Activated T-cell treated with anti-CD3 and anti-CD28 coated beads, Interleukin-2, amount 50 U/mL, for 24 hours (primary cell): ENCODE measurements around the gene TRMT112.

ENCODE experiments used
- DNase-seq: peaks from one replicate; pipeline ENCODE4 v3.0.0-alpha.2; 2020
- H3K27ac Mint-ChIP-seq: 2 replicates; pipeline ENCODE4 v1.8.0; 2020; ENCODE audit warnings: mild to moderate bottlenecking, mixed read lengths
- H3K27me3 Mint-ChIP-seq: 2 replicates; pipeline ENCODE4 v1.8.0; 2020; ENCODE audit warnings: mixed read lengths
- H3K36me3 Mint-ChIP-seq: 2 replicates; pipeline ENCODE4 v1.8.0; 2020; ENCODE audit warnings: low read depth, mixed read lengths
- H3K4me1 Mint-ChIP-seq: 2 replicates; pipeline ENCODE4 v1.8.0; 2020; ENCODE audit warnings: low read depth, mixed read lengths
- H3K4me3 Mint-ChIP-seq: 2 replicates; pipeline ENCODE4 v1.8.0; 2020; ENCODE audit warnings: mild to moderate bottlenecking, moderate library complexity, mixed read lengths
- H3K9me3 Mint-ChIP-seq: 2 replicates; pipeline ENCODE4 v1.8.0; 2020; ENCODE audit warnings: mixed read lengths

Gene TRMT112

DNA sequence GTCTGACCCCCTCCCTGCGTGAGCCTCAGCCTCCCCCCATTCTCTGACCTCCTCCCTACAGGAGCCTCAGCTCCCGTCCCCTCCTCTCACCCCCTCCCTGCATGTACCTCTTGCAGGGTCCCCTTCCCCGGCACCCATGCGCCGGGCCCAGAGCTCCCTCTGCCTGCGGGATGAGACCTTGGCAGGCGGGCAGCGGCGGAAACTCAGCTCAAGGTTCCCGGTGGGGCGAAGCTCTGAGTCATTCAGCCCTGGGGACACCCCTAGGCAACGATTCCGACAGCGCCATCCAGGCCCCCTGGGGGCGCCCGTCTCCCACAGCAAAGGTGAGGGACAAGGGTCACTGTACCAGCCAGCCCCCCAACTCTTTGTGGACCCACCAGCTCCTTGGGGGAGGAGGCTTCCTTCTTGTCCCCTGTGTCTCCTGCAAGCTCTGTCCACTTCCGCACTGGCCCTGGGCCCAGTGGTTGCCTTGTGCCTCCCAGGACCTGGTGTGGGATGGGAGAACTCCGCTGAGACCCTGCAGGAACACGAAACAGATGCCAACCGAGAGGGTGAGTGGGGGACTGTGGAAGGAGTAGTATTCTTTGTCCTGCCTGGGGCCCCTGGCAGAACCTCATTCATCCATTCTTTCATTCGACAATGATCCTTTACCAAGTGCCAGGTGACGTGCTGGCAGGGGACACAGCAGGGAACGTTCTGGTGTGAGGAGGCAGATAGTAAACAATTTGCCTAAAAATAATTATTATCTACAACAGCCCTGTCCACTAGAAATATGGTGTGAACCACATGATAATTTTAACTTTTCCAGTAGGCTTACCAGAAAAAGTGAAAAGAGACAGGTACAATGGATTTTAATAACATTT lies 38.0 kb upstream of the TRMT112 start:
- no peaks in the 10 kb centered on the region for H3K27me3 Mint-ChIP-seq
- no peaks in the 10 kb centered on the region for H3K9me3 Mint-ChIP-seq
- peaks cover 27% of the 10 kb centered on the region for H3K4me1 Mint-ChIP-seq
- no peak overlapping the region for H3K4me3 Mint-ChIP-seq
- no peak overlapping the region for H3K27ac Mint-ChIP-seq
- H3K36me3 Mint-ChIP-seq, result peaks cover 54% of the 10 kb centered on the region
- peak; percentile 67 for DNase-seq

DNA sequence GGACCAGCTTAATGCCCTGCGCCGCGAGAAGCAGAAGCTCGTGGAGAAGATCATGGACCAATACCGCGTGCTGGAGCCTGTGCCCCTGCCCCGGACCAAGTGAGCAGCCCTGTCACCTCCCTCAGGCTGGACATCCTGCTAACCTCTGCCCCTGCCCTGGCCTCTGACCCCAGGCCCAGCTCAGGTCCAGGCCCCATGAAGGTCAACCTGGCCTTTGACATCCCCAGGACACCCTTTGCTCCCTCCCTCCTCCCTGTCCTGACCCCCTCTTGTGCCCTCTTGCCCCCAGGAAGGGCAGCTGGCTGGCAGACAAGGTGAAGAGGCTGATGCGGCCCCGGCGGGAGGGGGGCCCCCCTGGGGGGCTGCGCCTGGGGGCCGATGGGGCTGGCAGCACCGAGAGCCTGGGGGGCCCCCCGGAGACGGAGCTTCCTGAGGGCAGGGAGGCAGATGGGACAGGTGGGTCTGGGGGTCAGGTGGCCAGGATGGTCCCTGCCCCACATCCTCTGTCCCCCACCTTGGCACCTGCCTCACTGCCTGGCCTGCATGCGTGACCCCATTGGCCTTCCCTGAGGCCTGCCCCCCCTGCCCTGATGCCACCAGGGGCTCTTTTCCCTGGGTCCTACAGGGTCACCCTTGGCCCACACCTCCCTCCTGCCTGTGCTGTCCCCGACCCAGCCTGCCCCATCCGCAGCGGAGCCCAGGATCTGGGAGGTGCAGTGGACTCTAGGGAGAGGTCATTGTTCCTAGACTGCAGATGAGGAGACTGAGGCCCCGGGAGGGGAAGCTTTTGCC lies 36.6 kb upstream of the TRMT112 start:
- Mint-ChIP-seq H3K27ac (no peak overlapping the region), H3K9me3 (no peaks in the 10 kb centered on the region), H3K27me3 (no peaks in the 10 kb centered on the region), H3K4me3 (no peak overlapping the region), H3K4me1 (peaks cover 18% of the 10 kb centered on the region), H3K36me3 (peaks cover 54% of the 10 kb centered on the region)
- no peak for DNase-seq

DNA sequence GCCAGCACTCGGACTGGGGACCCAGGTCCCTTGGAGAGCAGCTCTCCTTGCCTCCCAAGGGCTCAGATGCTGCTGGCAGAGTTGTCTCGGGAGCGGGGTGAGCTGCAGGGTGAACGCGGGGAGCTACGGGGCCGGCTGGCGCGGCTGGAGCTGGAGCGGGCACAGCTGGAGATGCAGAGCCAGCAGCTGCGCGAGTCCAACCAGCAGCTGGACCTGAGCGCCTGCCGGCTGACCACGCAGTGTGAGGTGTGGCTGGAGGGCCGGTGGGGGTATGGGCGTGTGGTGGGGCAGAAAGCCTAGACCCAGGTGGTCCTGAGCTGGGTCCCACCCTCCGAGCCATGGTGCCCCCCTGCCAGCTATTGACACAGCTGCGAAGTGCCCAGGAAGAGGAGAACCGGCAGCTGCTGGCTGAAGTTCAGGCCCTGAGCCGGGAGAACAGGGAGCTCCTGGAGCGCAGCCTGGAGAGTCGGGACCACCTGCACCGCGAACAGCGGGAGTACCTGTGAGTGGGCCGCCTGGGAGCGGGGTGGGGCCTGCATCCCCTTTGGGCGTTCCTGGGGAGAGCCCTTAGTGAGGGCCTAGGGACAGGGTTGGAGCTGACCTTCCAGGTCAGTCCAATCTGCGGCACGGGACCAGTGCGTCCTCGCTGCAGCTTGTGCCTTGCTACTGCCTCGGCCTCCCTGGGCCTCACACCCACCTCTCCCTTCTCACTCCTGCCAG lies 35.8 kb upstream of the TRMT112 start:
- H3K36me3 Mint-ChIP-seq, result peaks cover 59% of the 10 kb centered on the region
- H3K4me3 Mint-ChIP-seq, result no peak overlapping the region
- H3K9me3 Mint-ChIP-seq, result no peaks in the 10 kb centered on the region
- no peaks in the 10 kb centered on the region for H3K27me3 Mint-ChIP-seq
- no peak for DNase-seq
- H3K27ac Mint-ChIP-seq, result no peak overlapping the region
- H3K4me1 Mint-ChIP-seq, result peaks cover 12% of the 10 kb centered on the region

DNA sequence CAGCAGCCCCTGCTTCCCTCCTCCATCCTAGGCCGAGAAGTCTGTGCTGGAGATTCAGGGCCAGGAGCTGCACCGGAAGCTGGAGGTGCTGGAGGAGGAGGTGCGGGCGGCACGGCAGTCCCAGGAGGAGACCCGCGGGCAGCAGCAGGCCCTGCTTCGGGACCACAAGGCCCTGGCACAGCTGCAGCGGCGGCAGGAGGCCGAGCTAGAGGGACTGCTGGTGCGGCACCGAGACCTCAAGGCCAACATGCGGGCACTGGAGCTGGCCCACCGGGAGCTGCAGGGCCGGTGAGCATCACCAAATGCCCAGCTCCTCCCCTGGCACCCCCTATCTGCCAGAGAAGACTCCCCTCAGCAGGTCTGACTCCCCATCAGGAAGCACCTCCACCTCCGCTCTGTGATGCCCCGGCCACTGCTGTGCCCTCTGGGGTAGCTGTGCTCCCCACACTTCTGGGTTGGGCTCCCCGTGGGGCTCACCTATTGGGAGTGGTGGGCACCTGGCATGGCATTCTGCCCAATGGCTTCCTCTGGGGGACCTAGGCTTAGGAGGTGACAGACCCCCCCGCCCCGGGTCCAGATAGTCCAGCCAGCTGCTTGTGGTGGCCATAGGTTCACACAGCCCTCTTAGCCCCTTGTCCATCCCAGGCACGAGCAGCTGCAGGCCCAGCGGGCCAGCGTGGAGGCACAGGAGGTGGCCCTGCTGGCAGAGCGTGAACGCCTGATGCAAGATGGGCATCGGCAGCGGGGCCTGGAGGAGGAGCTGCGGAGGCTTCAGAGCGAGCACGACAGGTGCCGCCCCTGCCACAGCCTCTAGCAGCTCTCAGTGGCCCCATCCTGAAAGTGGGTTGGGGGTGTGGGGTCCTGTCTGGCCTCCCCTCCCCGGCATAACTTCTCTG lies 35.0 kb upstream of the TRMT112 start:
- no peak for DNase-seq
- Mint-ChIP-seq H3K27me3 (no peaks in the 10 kb centered on the region), H3K36me3 (peaks cover 53% of the 10 kb centered on the region), H3K4me1 (peaks cover 5% of the 10 kb centered on the region), H3K9me3 (no peaks in the 10 kb centered on the region), H3K4me3 (no peak overlapping the region), H3K27ac (no peak overlapping the region)

DNA sequence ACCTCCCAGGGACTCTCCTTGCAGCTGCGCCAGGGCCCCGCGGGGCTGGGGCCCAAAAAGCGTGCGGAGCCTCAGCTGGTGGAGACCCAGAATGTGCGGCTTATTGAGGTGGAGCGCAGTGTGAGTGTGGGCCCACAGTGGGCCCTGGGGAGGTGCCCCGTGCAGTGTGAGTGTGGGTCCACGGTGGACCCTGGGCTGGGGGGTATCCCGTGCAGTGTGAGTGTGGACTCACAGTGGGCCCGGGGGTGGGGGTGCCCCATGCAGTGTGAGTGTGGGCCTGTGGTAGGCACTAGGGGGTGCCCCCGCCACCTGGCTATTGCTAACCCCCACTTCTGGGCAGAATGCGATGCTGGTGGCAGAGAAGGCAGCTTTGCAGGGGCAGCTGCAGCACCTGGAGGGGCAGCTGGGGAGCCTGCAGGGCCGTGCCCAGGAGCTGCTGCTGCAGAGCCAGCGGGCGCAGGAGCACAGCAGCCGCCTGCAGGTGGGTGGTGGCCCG lies 33.8 kb upstream of the TRMT112 start:
- no peak for DNase-seq
- H3K4me1 Mint-ChIP-seq, result peaks cover 5% of the 10 kb centered on the region
- H3K9me3 Mint-ChIP-seq, result no peaks in the 10 kb centered on the region
- no peaks in the 10 kb centered on the region for H3K27me3 Mint-ChIP-seq
- no peak overlapping the region for H3K4me3 Mint-ChIP-seq
- peaks cover 55% of the 10 kb centered on the region for H3K36me3 Mint-ChIP-seq
- no peak overlapping the region for H3K27ac Mint-ChIP-seq

DNA sequence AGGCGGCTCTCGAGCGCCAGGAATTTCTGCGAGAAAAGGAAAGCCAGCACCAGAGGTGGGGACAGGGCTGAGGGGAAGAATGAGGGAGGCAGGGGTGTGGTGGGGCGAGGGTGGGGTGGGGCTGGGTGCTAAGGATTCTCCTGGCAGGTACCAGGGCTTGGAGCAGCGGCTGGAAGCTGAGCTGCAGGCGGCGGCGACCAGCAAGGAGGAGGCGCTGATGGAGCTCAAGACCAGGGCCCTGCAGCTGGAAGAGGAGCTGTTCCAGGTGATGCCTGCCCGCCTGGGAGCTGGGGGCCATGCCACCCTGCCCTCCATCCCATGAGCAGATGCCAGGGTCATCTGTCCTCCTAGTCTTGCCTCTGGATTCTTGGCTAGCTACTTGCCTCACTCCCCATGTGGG lies 32.0 kb upstream of the TRMT112 start:
- Mint-ChIP-seq H3K27me3 (no peaks in the 10 kb centered on the region), H3K36me3 (peaks cover 64% of the 10 kb centered on the region), H3K4me1 (peaks cover 5% of the 10 kb centered on the region), H3K27ac (no peak overlapping the region), H3K9me3 (no peaks in the 10 kb centered on the region), H3K4me3 (no peak overlapping the region)
- DNase-seq, result no peak

DNA sequence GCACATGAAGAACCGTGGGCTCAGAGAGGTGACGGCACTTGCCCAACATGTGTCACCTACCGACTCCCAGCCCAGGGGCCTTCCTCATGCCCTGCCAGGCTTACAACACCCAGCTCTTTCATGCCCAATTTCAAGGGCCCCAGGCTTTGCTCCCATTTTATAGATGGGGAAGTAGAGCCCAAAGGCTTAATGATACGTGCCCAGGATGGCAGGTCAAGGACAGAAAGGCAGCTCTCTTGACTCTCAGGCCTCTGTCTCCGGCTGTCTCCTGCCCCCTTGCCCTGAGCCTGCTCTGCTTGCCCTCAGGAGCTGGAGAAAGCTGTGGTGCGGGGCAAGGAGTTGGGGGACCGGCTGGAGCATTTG lies 31.6 kb upstream of the TRMT112 start:
- Mint-ChIP-seq H3K36me3 (peaks cover 68% of the 10 kb centered on the region), H3K27ac (peak overlapping the region; percentile 29), H3K4me1 (peaks cover 5% of the 10 kb centered on the region), H3K9me3 (no peaks in the 10 kb centered on the region), H3K27me3 (no peaks in the 10 kb centered on the region), H3K4me3 (no peak overlapping the region)
- no peak for DNase-seq

DNA sequence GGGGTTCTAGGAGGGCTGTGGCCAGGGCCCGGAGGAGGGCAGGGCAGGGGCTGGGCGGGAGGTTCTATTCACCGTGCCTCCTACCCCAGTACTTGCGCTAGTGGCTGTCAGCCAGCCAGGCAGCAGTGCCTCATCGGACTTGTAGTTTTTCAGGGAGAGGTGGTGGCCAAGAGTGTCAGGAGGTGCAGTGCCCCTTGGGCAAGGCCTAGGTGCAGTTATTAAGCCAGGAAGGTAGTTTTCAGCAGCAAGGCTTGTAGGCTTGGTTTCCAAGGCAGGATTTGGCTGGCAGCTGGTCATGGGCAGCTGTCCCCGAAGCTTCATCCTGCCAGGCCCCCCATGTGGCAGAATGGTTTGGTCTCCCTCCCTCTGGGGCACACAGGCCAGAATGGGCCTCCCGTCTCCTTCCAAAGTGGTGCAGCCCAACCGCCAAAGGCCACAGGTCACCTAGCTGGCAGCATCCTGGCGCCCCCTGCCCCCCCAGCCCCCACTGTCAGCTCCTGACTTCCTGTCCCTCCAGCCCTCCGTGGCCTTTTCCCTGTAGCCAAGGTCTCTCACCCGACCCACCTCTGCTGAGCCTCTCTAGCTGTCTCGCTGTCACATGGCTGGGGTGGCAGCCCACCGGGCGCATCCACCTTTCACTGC lies 31.1 kb upstream of the TRMT112 start:
- peak overlapping the region; percentile 29 for H3K27ac Mint-ChIP-seq
- H3K27me3 Mint-ChIP-seq, result no peaks in the 10 kb centered on the region
- H3K36me3 Mint-ChIP-seq, result peaks cover 68% of the 10 kb centered on the region
- peaks cover 5% of the 10 kb centered on the region for H3K4me1 Mint-ChIP-seq
- H3K4me3 Mint-ChIP-seq, result no peak overlapping the region
- DNase-seq, result no peak
- no peaks in the 10 kb centered on the region for H3K9me3 Mint-ChIP-seq

DNA sequence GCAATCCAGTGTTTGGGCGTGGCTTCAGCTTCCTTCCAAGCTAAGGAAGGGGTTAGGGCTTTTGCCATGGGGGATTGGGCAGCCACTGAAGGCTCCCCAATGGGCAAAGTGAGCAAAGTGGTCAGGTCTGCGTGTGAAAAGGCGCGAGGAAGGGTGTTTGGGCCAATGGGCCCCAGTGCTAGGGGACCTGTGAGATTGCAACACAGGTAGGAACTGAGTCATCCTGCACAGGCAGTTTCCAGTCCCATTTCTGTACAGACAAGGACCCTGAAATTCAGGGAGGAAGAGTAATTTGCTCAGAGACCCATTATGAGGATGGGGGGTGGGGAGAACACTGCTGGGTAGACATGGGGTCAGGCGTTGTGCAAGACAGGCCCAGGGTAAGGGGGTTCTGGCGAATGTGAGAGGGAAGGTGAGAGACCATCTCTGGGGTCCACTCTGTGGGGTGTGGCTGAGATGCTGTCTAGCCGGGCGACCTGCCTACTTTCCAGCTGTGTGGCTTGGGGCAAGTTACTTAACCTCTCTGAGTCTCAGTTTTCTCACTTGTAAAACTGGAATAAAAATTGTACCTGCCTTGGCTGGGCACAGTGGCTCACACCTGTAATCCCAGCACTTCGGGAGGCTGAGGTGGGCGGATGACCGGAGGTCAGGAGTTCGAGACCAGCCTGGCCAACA lies 30.0 kb upstream of the TRMT112 start:
- no peak for DNase-seq
- H3K9me3 Mint-ChIP-seq, result no peaks in the 10 kb centered on the region
- no peak overlapping the region for H3K4me3 Mint-ChIP-seq
- peaks cover 67% of the 10 kb centered on the region for H3K36me3 Mint-ChIP-seq
- peak overlapping the region; percentile 68 for H3K27ac Mint-ChIP-seq
- H3K27me3 Mint-ChIP-seq, result no peaks in the 10 kb centered on the region
- H3K4me1 Mint-ChIP-seq, result peaks cover 8% of the 10 kb centered on the region

DNA sequence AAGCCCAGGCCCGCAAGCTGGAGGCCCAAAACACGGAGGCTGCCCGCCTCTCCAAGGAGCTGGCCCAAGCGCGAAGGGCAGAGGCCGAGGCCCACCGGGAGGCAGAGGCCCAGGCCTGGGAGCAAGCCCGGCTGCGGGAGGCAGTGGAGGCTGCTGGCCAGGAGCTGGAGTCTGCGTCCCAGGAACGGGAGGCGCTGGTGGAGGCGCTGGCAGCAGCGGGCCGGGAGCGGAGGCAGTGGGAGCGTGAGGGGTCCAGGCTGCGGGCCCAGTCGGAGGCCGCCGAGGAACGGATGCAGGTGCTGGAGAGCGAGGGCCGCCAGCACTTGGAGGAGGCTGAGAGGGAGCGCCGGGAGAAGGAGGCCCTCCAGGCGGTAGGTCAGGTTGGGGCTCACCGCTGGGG lies 27.4 kb upstream of the TRMT112 start:
- Mint-ChIP-seq H3K36me3 (peaks cover 74% of the 10 kb centered on the region), H3K27ac (no peak overlapping the region), H3K27me3 (no peaks in the 10 kb centered on the region), H3K4me1 (peaks cover 28% of the 10 kb centered on the region), H3K4me3 (no peak overlapping the region), H3K9me3 (no peaks in the 10 kb centered on the region)
- DNase-seq, result no peak

DNA sequence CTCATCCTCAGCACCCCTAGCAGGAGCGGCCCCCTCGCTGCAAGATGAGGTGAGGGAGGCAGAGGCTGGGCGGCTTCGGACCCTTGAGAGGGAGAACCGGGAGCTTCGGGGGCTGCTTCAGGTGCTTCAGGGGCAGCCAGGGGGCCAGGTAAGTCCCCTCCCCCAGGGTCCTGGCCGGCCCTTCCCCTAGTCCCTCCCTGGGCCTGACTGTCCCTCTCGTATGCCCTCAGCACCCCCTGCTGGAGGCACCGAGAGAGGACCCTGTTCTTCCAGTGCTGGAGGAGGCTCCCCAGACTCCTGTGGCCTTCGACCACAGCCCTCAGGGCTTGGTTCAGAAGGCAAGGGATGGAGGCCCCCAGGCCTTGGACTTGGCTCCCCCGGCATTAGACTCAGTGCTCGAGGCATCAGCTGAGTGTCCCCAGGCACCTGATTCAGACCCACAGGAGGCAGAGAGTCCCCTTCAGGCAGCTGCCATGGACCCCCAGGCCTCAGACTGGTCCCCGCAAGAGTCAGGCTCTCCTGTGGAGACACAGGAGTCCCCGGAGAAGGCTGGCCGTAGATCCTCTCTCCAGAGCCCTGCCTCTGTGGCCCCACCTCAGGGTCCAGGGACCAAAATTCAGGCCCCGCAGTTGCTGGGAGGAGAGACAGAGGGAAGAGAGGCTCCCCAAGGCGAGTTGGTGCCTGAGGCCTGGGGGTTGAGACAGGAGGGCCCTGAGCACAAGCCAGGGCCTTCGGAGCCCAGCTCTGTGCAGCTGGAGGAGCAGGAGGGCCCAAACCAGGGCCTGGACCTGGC lies 26.6 kb upstream of the TRMT112 start:
- Mint-ChIP-seq H3K27ac (no peak overlapping the region), H3K36me3 (peaks cover 76% of the 10 kb centered on the region), H3K4me3 (no peak overlapping the region), H3K27me3 (no peaks in the 10 kb centered on the region), H3K9me3 (no peaks in the 10 kb centered on the region), H3K4me1 (peaks cover 37% of the 10 kb centered on the region)
- DNase-seq, result no peak

DNA sequence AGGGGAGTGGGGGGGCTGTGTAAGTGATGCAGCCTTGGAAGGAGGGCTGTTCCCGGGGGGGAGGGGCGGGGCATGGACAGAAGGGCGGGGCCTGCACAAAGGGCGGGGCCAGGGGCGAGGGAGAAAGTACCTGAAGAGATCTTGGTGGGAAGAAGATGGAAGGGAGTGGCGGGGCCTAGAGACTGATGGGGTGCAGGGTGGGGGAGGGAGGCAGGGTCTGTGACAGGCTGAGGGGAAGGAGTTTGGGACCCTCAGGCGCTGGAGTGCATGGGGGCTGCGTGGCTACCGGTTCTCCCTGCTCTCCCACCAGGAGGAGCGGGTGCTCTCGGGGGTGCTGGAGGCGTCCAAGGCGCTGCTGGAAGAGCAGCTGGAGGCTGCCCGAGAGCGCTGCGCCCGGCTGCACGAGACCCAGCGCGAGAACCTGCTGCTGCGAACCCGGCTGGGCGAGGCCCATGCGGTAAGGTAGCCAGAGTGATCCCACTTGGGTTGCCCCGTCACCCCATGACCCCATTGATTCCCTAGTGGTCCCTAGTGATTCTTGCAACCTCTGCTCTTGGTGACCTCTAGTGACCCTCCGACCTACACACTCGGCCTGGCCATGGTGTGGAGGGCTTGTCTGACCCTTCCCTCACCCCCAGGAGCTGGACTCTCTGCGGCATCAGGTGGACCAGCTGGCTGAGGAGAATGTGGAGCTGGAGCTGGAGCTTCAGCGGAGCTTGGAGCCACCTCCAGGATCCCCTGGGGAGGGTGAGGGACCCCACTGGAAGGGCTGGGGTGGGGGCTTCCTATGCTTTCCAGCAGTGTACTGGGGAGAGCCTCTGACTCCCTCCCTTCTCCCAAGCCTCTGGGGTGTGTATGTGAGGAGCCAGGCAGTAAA lies 25.7 kb upstream of the TRMT112 start:
- H3K9me3 Mint-ChIP-seq, result no peaks in the 10 kb centered on the region
- peaks cover 41% of the 10 kb centered on the region for H3K4me1 Mint-ChIP-seq
- no peak overlapping the region for H3K27ac Mint-ChIP-seq
- H3K27me3 Mint-ChIP-seq, result no peaks in the 10 kb centered on the region
- H3K4me3 Mint-ChIP-seq, result no peak overlapping the region
- no peak for DNase-seq
- peaks cover 78% of the 10 kb centered on the region for H3K36me3 Mint-ChIP-seq
